Measurements from ENCODE around the gene USP3. TPM values are rescaled to one million over a fixed set of nuclear protein-coding genes. Genes with fewer than 3 reads are reported as not detected.

Gene USP3
- 459 and 461 TPM in 2 replicates for total RNA-seq (2013; cell fraction: nucleolus; rRNA removed)
- total RNA-seq (2014; rRNA removed) (47.1 and 49.8 TPM in 2 replicates), total RNA-seq (2014; rRNA removed; fragmentation: Illumina TruSeq; extraction: Trizol) (58.8 and 61.3 TPM in 2 replicates), total RNA-seq (2021) (64.5 and 65.1 TPM in 2 replicates), polyA plus RNA-seq (2011; rRNA removed) (50.3 and 54.0 TPM in 2 replicates), polyA plus RNA-seq (2014; fragmentation: Illumina TruSeq; extraction: Trizol) (52.6 and 58.7 TPM in 2 replicates), polyA plus RNA-seq (2014; fragmentation: Nextera tagmentation; extraction: Ambion mirVana) (10 to 100 TPM; 23.8 to 45.7 TPM), polyA plus RNA-seq (2014; rRNA removed) (30.1 and 31.9 TPM in 2 replicates), polyA plus RNA-seq (2016; fragmentation: Nextera tagmentation; extraction: Ambion mirVana) (10 to 100 TPM; 48.0 to 54.0 TPM), polyA minus RNA-seq (2011; rRNA and poly(A)+ RNA removed) (82.4 and 103 TPM in 2 replicates), Bru-seq, nascent RNA (percentile 98 among the genes with signal in this experiment), BruChase-seq, experiment 1, labeled RNA remaining after a 6-hour chase (percentile 95 among the genes with signal in this experiment), BruChase-seq, experiment 2, labeled RNA remaining after a 2-hour chase (percentile 96 among the genes with signal in this experiment)
- polyA plus RNA-seq (2011; ENCODE audit: low read depth): 32.8 TPM
- 27.3 and 47.7 TPM in 2 replicates for polyA plus RNA-seq (2011; cell fraction: cytosol; rRNA removed)
- 143 and 189 TPM in 2 replicates for polyA plus RNA-seq (2011; cell fraction: nucleus; rRNA removed)
- polyA plus RNA-seq (2012): 38.6 and 46.2 TPM in 2 replicates
- 22.2 and 35.9 TPM in 2 replicates for polyA minus RNA-seq (2011; cell fraction: cytosol; rRNA and poly(A)+ RNA removed)
- polyA minus RNA-seq (2011; cell fraction: nucleus; rRNA and poly(A)+ RNA removed): 103 and 169 TPM in 2 replicates
- long read RNA-seq, experiment 1, transcript USP3-202 (15 exons, 2,333 nt): major isoform, 43 of 74 reads
- long read RNA-seq, experiment 1, partial matches to known transcripts: 7 of 74 reads
- long read RNA-seq, experiment 1, other reads (novel, unspliced or antisense): 21 of 74 reads
- long read RNA-seq, experiment 2, full-length matches to known transcripts: 326 of 486 reads
- long read RNA-seq, experiment 2, partial matches to known transcripts: 59 of 486 reads
- long read RNA-seq, experiment 2, other reads (novel, unspliced or antisense): 101 of 486 reads

- ATAC-seq (peak; percentile 72), DNase-seq (ENCODE audit: low read depth, low spot score) (no peak), FAIRE-seq (peak; percentile 52)
- Histone ChIP-seq H3K27ac (ENCODE audit: control insufficient read depth, insufficient read depth) (peak within 1 kb of the TSS; percentile 100), H3K36me3 (ENCODE audit: control insufficient read depth in 2 of 2, insufficient read depth in 2 of 2, low read length in 1 of 2) (no peaks in the 10 kb centered on the region), H3K9ac (ENCODE audit: control insufficient read depth, insufficient read depth, low read length) (peak within 1 kb of the TSS; percentile 99), H2AFZ (ENCODE audit: control insufficient read depth, low read depth, low read length) (peak within 1 kb of the TSS; percentile 68), H3K4me2 (ENCODE audit: control insufficient read depth, insufficient read depth) (peak within 1 kb of the TSS; percentile 99), H3K27me3 (replicated peaks in 1 of 2; ENCODE audit: control insufficient read depth in 2 of 2, insufficient read depth in 2 of 2, low read length in 1 of 2) (no peaks in the 10 kb centered on the region), H3K4me3 (peak within 1 kb of the TSS; percentile 96), H3K79me2 (ENCODE audit: control insufficient read depth, insufficient read depth, low read length) (peaks cover 69% of the 10 kb centered on the region), H4K20me1 (ENCODE audit: control insufficient read depth, insufficient read depth) (no peaks in the 10 kb centered on the region), H3K4me1 (ENCODE audit: control insufficient read depth, insufficient read depth, low read length) (peaks cover 30% of the 10 kb centered on the region), H3K9me3 (replicated peaks; ENCODE audit: control insufficient read depth, insufficient read depth, low read length) (no peaks in the 10 kb centered on the region)
- in situ Hi-C loops (cut with MboI) (no loop called here), intact Hi-C loops (cut with micrococcal nuclease; ENCODE audit: unreplicated experiment) (loop anchor here (10.0 kb wide), 3 partner anchors 310 to 590 kb away; partner anchors contain the start of genes CIAO2A and SNX1)
- POLR2A ChIA-PET: interaction anchor here (0.6 to 8.7 kb wide), 18 partner anchors 9 to 1387 kb away, joined by 3 to 110 read pairs (median 6); partner anchors contain the start of gene FBXL22
- SMC1A ChIA-PET (ENCODE audit: uncharacterized antibody, unreplicated experiment): interaction anchor here (0.7 to 8.7 kb wide), 15 partner anchors 8 to 95 kb away, joined by 3 to 151 read pairs (median 13); no protein-coding TSS in a partner anchor
- under 1% methylated on average over 46 of the region's 88 CpGs for WGBS (ENCODE audit: insufficient coverage, insufficient replicate concordance, low lambda C conversion rate, missing lambda C conversion rate)
- RAD21 ChIA-PET (ENCODE audit: unreplicated experiment): interaction anchor here (0.6 to 8.7 kb wide), 16 partner anchors 8 to 312 kb away, joined by 3 to 197 read pairs (median 14); partner anchors contain the start of gene FBXL22
- BruUV-seq (replicated peaks): no TSS peak
- CTCF ChIA-PET: interaction anchor here (1.2 to 6.4 kb wide), 12 partner anchors 11 to 106 kb away, joined by 3 to 81 read pairs (median 8); no protein-coding TSS in a partner anchor
- TF ChIP-seq ZBTB40 (IDR thresholded peaks at IDR 0.05; ENCODE audit: borderline replicate concordance): peak; percentile 57; the same call in 1 of the 2 replicates
- peak in 2 of 3 experiments; percentile 30 to 39; a peak in 4 of 6 replicates for TF ChIP-seq CTCF (IDR thresholded peaks at IDR 0.05 in 2 of 3, conservative IDR thresholded peaks at IDR 0.05 in 1 of 3; ENCODE audit: control insufficient read depth in 2 of 3, extremely low read depth in 1 of 3, insufficient read depth in 1 of 3, low read depth in 3 of 3, low read length in 3 of 3)
- peak; percentile 9; the same call in 1 of the 2 replicates for TF ChIP-seq POLR2AphosphoS5 (IDR thresholded peaks at IDR 0.05; ENCODE audit: low read length)
- TF ChIP-seq EGR1 (IDR thresholded peaks at IDR 0.05; ENCODE audit: borderline replicate concordance in 1 of 2, low read depth in 2 of 2, low read length in 2 of 2): peak; percentile 75 to 82
- peak; percentile 70 for TF ChIP-seq TCF12 (IDR thresholded peaks at IDR 0.05; ENCODE audit: low read depth, low read length)
- TF ChIP-seq POLR2AphosphoS2 (IDR thresholded peaks at IDR 0.05; ENCODE audit: low read depth, low read length): peak; percentile 78; the same call in 1 of the 2 replicates
- peak; percentile 65 to 71; a peak in 2 of 4 replicates for TF ChIP-seq IKZF2 (IDR thresholded peaks at IDR 0.05)
- TF ChIP-seq ESRRA (IDR thresholded peaks at IDR 0.05; ENCODE audit: low read length): peak; percentile 44; the same call in 1 of the 2 replicates
- peak; percentile 50; the same call in 1 of the 2 replicates for TF ChIP-seq NBN (IDR thresholded peaks at IDR 0.05)
- TF ChIP-seq JUND (IDR thresholded peaks at IDR 0.05; ENCODE audit: low read depth, low read length): no peak
- peak; percentile 94 for TF ChIP-seq TAF1 (IDR thresholded peaks at IDR 0.05; ENCODE audit: borderline replicate concordance, low read depth, low read length)
Observed at GRCh38 chr15:63504247-63504978, at the start of gene USP3. USP3 (plus strand) TSS chr15:63504593; CDS start chr15:63504740, 147 bp downstream.
